ENCODE data around the gene POMT1. TPM values are rescaled to one million over a fixed set of nuclear protein-coding genes. Genes with fewer than 3 reads are reported as not detected.

The POMT1 gene, protein sequence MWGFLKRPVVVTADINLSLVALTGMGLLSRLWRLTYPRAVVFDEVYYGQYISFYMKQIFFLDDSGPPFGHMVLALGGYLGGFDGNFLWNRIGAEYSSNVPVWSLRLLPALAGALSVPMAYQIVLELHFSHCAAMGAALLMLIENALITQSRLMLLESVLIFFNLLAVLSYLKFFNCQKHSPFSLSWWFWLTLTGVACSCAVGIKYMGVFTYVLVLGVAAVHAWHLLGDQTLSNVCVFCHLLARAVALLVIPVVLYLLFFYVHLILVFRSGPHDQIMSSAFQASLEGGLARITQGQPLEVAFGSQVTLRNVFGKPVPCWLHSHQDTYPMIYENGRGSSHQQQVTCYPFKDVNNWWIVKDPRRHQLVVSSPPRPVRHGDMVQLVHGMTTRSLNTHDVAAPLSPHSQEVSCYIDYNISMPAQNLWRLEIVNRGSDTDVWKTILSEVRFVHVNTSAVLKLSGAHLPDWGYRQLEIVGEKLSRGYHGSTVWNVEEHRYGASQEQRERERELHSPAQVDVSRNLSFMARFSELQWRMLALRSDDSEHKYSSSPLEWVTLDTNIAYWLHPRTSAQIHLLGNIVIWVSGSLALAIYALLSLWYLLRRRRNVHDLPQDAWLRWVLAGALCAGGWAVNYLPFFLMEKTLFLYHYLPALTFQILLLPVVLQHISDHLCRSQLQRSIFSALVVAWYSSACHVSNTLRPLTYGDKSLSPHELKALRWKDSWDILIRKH
- polyA plus RNA-seq (2012; rRNA removed) = 34.8 and 44.5 TPM in 2 replicates
- 13.7 and 17.6 TPM in 2 replicates for polyA plus RNA-seq (2012; cell fraction: cytosol; rRNA removed)
- polyA plus RNA-seq (2012; cell fraction: nucleus; rRNA removed) = 224 and 238 TPM in 2 replicates

DNA sequence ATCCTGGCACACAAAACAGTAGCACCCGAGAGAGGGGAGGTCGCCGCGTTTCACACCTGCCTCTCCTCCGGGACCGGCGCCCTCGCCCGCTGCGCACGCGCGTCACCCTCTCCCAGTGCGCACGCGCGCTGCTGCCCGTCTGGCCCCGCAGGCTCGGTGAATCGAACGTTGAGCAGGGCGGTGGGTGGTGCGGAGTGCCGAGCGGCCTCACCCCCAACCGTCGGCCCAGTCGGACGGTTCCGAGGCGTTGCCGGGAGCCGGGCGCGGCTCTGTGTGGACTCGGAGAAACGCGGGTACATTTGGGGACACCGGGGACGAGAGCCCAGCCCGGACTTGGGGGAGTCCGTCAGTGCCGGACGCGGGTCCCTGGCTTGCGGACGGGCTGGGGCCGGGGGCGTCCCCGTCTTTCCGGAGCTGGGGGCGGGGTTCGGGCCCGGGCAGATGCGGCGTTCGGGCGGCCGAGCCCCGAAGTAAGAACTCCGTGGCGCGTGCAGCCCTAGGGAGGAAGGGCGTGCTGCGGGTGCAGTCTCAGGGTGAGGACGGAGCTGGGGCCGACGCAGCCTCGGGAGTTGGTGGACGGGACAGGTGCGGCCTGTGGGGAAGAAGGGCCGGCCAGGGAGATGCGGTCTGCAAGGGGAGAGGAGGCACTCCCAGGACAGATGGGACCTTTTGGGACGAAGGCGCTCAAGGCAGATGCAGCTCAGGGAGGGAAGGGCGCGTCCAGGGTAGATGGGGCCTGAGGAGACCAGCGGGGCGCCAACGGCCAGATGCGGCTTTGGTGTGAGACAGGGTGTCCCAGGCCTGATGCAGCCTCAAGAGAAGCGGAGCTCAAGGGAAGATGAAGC is at the start of gene POMT1:
Gene POMT1 (plus strand): TSS at position 138 of the 845 bp plus-strand sequence. CDS start 1,301 bp downstream, outside the sequence.
- Histone ChIP-seq H2AFZ (ENCODE audit: low read depth) (peak within 1 kb of the TSS; percentile 96), H4K20me1 (ENCODE audit: insufficient read depth) (no peaks in the 10 kb centered on the region), H3K27ac (ENCODE audit: low read depth in 2 of 2, low read length in 1 of 2) (peak within 1 kb of the TSS; percentile 23 to 82; a peak in 3 of 4 replicates), H3K9ac (peak within 1 kb of the TSS; percentile 74), H3F3A (replicated peaks; ENCODE audit: insufficient read depth) (peaks cover 30% of the 10 kb centered on the region), H3K4me2 (peak within 1 kb of the TSS; percentile 94), H3K36me3 (replicated peaks in 1 of 2; ENCODE audit: control insufficient read depth in 1 of 2, insufficient read depth in 2 of 2, low read length in 1 of 2) (peaks cover 10 to 38% of the 10 kb centered on the region in 2 experiments), H3K4me1 (ENCODE audit: control insufficient read depth in 1 of 2, insufficient read depth in 2 of 2, low read depth in 1 of 2, low read length in 1 of 2) (peaks cover 3 to 16% of the 10 kb centered on the region in 2 experiments; a peak in 1 of 4 replicates), H3K9me3 (no peaks in the 10 kb centered on the region), H3K4me3 (ENCODE audit: low read depth in 2 of 2, low read length in 1 of 2) (peak within 1 kb of the TSS; percentile 87 to 99), H3K79me2 (ENCODE audit: insufficient read depth) (peaks cover 30% of the 10 kb centered on the region), H3K27me3 (ENCODE audit: insufficient read depth) (no peaks in the 10 kb centered on the region), H3K9me2 (no peaks in the 10 kb centered on the region)
- POLR2A ChIA-PET = interaction anchor here (0.8 kb wide), 1 partner anchor 11 kb away, joined by 4 read pairs; no protein-coding TSS in a partner anchor
- DNase-seq = peak; percentile 99
- WGBS (ENCODE audit: low lambda C conversion rate) = under 1% methylated on average over 38 of the region's 83 CpGs
- CTCF ChIA-PET = interaction anchor here (0.7 to 1.7 kb wide), 5 partner anchors 9 to 236 kb away, joined by 4 to 10 read pairs (median 6); no protein-coding TSS in a partner anchor
- TF ChIP-seq NFIC (IDR thresholded peaks at IDR 0.05; ENCODE audit: borderline replicate concordance) (no peak), POLR2AphosphoS5 (IDR thresholded peaks at IDR 0.05; ENCODE audit: low read depth, low read length) (peak; percentile 79; the same call in 1 of the 2 replicates), TAF1 (IDR thresholded peaks at IDR 0.05; ENCODE audit: borderline replicate concordance, low read depth, low read length) (0 out of 2 replicates have a peak, but pooled peaks have one; percentile 28), EZH2phosphoT487 (IDR thresholded peaks at IDR 0.05; ENCODE audit: borderline replicate concordance, low read depth) (no peak), FOXJ3 (CRISPR knock-in tag; IDR thresholded peaks at IDR 0.05) (no peak), YY1 (IDR thresholded peaks at IDR 0.05; ENCODE audit: low read depth) (peak; percentile 64), ELF1 (IDR thresholded peaks at IDR 0.05) (no peak), TEAD4 (IDR thresholded peaks at IDR 0.05; ENCODE audit: borderline replicate concordance, insufficient read depth) (no peak), RAD21 (IDR thresholded peaks at IDR 0.05; ENCODE audit: low read length) (no peak), GATA2 (CRISPR knock-in tag; IDR thresholded peaks at IDR 0.05) (no peak), FOSL2 (IDR thresholded peaks at IDR 0.05; ENCODE audit: borderline replicate concordance, low read depth) (no peak), SMC3 (IDR thresholded peaks at IDR 0.05; ENCODE audit: low read depth, low read length) (no peak), RXRA (IDR thresholded peaks at IDR 0.05; ENCODE audit: borderline replicate concordance, low read depth) (no peak), EP300 (IDR thresholded peaks at IDR 0.05; ENCODE audit: borderline replicate concordance in 1 of 2, low read depth in 1 of 2, low read length in 1 of 2) (no peak), GABPA (IDR thresholded peaks at IDR 0.05; ENCODE audit: low read depth) (no peak), SIN3A (IDR thresholded peaks at IDR 0.05; ENCODE audit: borderline replicate concordance, low read depth, low read length) (peak; percentile 89; the same call in 1 of the 2 replicates), NRF1 (IDR thresholded peaks at IDR 0.05; ENCODE audit: low read depth, low read length) (peak; percentile 96)
- TF ChIP-seq, protein P1, sequence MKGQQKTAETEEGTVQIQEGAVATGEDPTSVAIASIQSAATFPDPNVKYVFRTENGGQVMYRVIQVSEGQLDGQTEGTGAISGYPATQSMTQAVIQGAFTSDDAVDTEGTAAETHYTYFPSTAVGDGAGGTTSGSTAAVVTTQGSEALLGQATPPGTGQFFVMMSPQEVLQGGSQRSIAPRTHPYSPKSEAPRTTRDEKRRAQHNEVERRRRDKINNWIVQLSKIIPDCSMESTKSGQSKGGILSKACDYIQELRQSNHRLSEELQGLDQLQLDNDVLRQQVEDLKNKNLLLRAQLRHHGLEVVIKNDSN (IDR thresholded peaks at IDR 0.05; ENCODE audit: borderline replicate concordance, low read depth) = no peak
- TF ChIP-seq, protein P2, sequence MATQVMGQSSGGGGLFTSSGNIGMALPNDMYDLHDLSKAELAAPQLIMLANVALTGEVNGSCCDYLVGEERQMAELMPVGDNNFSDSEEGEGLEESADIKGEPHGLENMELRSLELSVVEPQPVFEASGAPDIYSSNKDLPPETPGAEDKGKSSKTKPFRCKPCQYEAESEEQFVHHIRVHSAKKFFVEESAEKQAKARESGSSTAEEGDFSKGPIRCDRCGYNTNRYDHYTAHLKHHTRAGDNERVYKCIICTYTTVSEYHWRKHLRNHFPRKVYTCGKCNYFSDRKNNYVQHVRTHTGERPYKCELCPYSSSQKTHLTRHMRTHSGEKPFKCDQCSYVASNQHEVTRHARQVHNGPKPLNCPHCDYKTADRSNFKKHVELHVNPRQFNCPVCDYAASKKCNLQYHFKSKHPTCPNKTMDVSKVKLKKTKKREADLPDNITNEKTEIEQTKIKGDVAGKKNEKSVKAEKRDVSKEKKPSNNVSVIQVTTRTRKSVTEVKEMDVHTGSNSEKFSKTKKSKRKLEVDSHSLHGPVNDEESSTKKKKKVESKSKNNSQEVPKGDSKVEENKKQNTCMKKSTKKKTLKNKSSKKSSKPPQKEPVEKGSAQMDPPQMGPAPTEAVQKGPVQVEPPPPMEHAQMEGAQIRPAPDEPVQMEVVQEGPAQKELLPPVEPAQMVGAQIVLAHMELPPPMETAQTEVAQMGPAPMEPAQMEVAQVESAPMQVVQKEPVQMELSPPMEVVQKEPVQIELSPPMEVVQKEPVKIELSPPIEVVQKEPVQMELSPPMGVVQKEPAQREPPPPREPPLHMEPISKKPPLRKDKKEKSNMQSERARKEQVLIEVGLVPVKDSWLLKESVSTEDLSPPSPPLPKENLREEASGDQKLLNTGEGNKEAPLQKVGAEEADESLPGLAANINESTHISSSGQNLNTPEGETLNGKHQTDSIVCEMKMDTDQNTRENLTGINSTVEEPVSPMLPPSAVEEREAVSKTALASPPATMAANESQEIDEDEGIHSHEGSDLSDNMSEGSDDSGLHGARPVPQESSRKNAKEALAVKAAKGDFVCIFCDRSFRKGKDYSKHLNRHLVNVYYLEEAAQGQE (IDR thresholded peaks at IDR 0.05; ENCODE audit: low read depth, low read length) = peak; percentile 17; the same call in 1 of the 2 replicates
- TF ChIP-seq, protein P3, sequence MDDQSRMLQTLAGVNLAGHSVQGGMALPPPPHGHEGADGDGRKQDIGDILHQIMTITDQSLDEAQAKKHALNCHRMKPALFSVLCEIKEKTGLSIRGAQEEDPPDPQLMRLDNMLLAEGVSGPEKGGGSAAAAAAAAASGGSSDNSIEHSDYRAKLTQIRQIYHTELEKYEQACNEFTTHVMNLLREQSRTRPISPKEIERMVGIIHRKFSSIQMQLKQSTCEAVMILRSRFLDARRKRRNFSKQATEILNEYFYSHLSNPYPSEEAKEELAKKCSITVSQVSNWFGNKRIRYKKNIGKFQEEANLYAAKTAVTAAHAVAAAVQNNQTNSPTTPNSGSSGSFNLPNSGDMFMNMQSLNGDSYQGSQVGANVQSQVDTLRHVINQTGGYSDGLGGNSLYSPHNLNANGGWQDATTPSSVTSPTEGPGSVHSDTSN (IDR thresholded peaks at IDR 0.05) = no peak
- TF ChIP-seq, protein P4, sequence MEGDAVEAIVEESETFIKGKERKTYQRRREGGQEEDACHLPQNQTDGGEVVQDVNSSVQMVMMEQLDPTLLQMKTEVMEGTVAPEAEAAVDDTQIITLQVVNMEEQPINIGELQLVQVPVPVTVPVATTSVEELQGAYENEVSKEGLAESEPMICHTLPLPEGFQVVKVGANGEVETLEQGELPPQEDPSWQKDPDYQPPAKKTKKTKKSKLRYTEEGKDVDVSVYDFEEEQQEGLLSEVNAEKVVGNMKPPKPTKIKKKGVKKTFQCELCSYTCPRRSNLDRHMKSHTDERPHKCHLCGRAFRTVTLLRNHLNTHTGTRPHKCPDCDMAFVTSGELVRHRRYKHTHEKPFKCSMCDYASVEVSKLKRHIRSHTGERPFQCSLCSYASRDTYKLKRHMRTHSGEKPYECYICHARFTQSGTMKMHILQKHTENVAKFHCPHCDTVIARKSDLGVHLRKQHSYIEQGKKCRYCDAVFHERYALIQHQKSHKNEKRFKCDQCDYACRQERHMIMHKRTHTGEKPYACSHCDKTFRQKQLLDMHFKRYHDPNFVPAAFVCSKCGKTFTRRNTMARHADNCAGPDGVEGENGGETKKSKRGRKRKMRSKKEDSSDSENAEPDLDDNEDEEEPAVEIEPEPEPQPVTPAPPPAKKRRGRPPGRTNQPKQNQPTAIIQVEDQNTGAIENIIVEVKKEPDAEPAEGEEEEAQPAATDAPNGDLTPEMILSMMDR (IDR thresholded peaks at IDR 0.05) = no peak
